Activated B cell treated with CpG ODN at 0.5 μM for 24 hours (primary cell): ENCODE measurements around the gene ANKDD1A. TPM values are rescaled to one million over a fixed set of nuclear protein-coding genes. Genes with fewer than 3 reads are reported as not detected.

Source experiments
- ATAC-seq: fragments of 200-7000 bp; cut with Tn5 transposase; one replicate; pipeline ENCODE4 v1.10.0; 2021; ENCODE audit warnings: low read depth, mild to moderate bottlenecking, moderate library complexity
- CTCF ChIA-PET: fragments of 350-600 bp; sonication (Branson Sonifier 250); formaldehyde crosslinking; loops from one replicate; lab custom pipeline; 2021; ENCODE audit warnings: antibody characterized with exemption; lab: Charles Lee
- POLR2A ChIA-PET: fragments of 350-600 bp; sonication (Branson Sonifier 250); formaldehyde crosslinking; loops from one replicate; lab custom pipeline; 2021; ENCODE audit warnings: antibody characterized with exemption; lab: Charles Lee
- DNase-seq: peaks from one replicate; pipeline ENCODE4 v3.0.0; 2022
- H3K27ac Mint-ChIP-seq: one replicate; pipeline ENCODE4 v1.8.0; 2020; ENCODE audit warnings: mixed read lengths
- H3K27me3 Mint-ChIP-seq: one replicate; pipeline ENCODE4 v1.8.0; 2021; ENCODE audit warnings: mixed read lengths
- H3K36me3 Mint-ChIP-seq: one replicate; pipeline ENCODE4 v1.8.0; 2021; ENCODE audit warnings: low read depth, mixed read lengths
- H3K4me1 Mint-ChIP-seq: one replicate; pipeline ENCODE4 v1.8.0; 2021; ENCODE audit warnings: mixed read lengths
- H3K4me3 Mint-ChIP-seq: one replicate; pipeline ENCODE4 v1.8.0; 2020; ENCODE audit warnings: mild to moderate bottlenecking, mixed read lengths
- H3K9me3 Mint-ChIP-seq: one replicate; pipeline ENCODE4 v1.8.0; 2020; ENCODE audit warnings: mixed read lengths
- CTCF ChIP-seq: fragments of 200-600 bp; IDR thresholded peaks from one replicate; pipeline ENCODE4 v1.8.0; 2022; ENCODE audit warnings: antibody characterized with exemption, mild to moderate bottlenecking
- intact Hi-C: fragments of 100-400 bp; cut with micrococcal nuclease; formaldehyde crosslinking; loops from one replicate; pipeline ENCODE4 v1.15.1; 2024
- total RNA-seq: library from RNA; stranded (reverse); gene quantifications from 2 replicates; pipeline ENCODE4 v1.2.3, GENCODE V29; 2022

The ANKDD1A gene
- total RNA-seq, 1 donor from 2014 or later: 3.9 TPM

GRCh38 chr15:64950888-64951287 is 39.2 kb downstream of the ANKDD1A start:
- ATAC-seq: no peak
- H3K4me1 Mint-ChIP-seq: peaks cover 40% of the 10 kb centered on the region
- ChIA-PET POLR2A (interaction anchor here (0.6 kb wide), 1 partner anchor 33 kb away, joined by 3 read pairs; no protein-coding TSS in a partner anchor), CTCF (no interaction called here)
- peak overlapping the region; percentile 56 for H3K27ac Mint-ChIP-seq
- no peak for TF ChIP-seq CTCF
- H3K9me3 Mint-ChIP-seq: peaks cover 5% of the 10 kb centered on the region
- intact Hi-C loops: no loop called here
- DNase-seq: no peak
- peaks cover 8% of the 10 kb centered on the region for H3K36me3 Mint-ChIP-seq
- no peaks in the 10 kb centered on the region for H3K27me3 Mint-ChIP-seq
- no peak overlapping the region for H3K4me3 Mint-ChIP-seq

GRCh38 chr15:64951777-64952418 is 40.2 kb downstream of the ANKDD1A start:
- ATAC-seq (no peak), DNase-seq (no peak)
- CTCF ChIA-PET: no interaction called here
- POLR2A ChIA-PET: no interaction called here
- intact Hi-C loops: no loop called here
- Mint-ChIP-seq H3K27ac (peak overlapping the region; percentile 59), H3K4me3 (no peak overlapping the region), H3K27me3 (no peaks in the 10 kb centered on the region), H3K4me1 (peaks cover 40% of the 10 kb centered on the region), H3K9me3 (peaks cover 5% of the 10 kb centered on the region), H3K36me3 (peaks cover 16% of the 10 kb centered on the region)
- TF ChIP-seq CTCF: no peak

- H3K27me3 Mint-ChIP-seq: no peaks in the 10 kb centered on the region
- peaks cover 40% of the 10 kb centered on the region for H3K4me1 Mint-ChIP-seq
- TF ChIP-seq CTCF: no peak
- H3K27ac Mint-ChIP-seq: peak overlapping the region; percentile 59
- POLR2A ChIA-PET: no interaction called here
- H3K4me3 Mint-ChIP-seq: no peak overlapping the region
- ATAC-seq: no peak
- intact Hi-C loops: no loop called here
- peaks cover 34% of the 10 kb centered on the region for H3K36me3 Mint-ChIP-seq
- CTCF ChIA-PET: no interaction called here
- no peak for DNase-seq
- H3K9me3 Mint-ChIP-seq: peaks cover 5% of the 10 kb centered on the region
Measured at GRCh38 chr15:64954395-64954794, 42.7 kb downstream of the ANKDD1A start.

GRCh38 chr15:64959128-64959527 is 47.4 kb downstream of the ANKDD1A start:
- H3K27me3 Mint-ChIP-seq: no peaks in the 10 kb centered on the region
- peaks cover 5% of the 10 kb centered on the region for H3K9me3 Mint-ChIP-seq
- ATAC-seq (no peak), DNase-seq (no peak)
- intact Hi-C loops: no loop called here
- POLR2A ChIA-PET: interaction anchor here (0.7 kb wide), 1 partner anchor 356 kb away, joined by 5 read pairs; no protein-coding TSS in a partner anchor
- H3K27ac Mint-ChIP-seq: no peak overlapping the region
- CTCF ChIA-PET: no interaction called here
- no peak for TF ChIP-seq CTCF
- peaks cover 9% of the 10 kb centered on the region for H3K4me1 Mint-ChIP-seq
- no peak overlapping the region for H3K4me3 Mint-ChIP-seq
- peaks cover 80% of the 10 kb centered on the region for H3K36me3 Mint-ChIP-seq

GRCh38 chr15:64960153-64960552 is 48.5 kb downstream of the ANKDD1A start:
- CTCF ChIA-PET: no interaction called here
- POLR2A ChIA-PET: no interaction called here

More at GRCh38 chr15:64960153-64960552, 48.5 kb downstream of the ANKDD1A start:
- intact Hi-C loops: no loop called here
- no peaks in the 10 kb centered on the region for H3K9me3 Mint-ChIP-seq
- no peaks in the 10 kb centered on the region for H3K27me3 Mint-ChIP-seq
- no peak overlapping the region for H3K4me3 Mint-ChIP-seq
- H3K27ac Mint-ChIP-seq: no peak overlapping the region
- DNase-seq (no peak), ATAC-seq (no peak)
- peaks cover 89% of the 10 kb centered on the region for H3K36me3 Mint-ChIP-seq
- H3K4me1 Mint-ChIP-seq: no peaks in the 10 kb centered on the region
- TF ChIP-seq CTCF: no peak
